Calu3 (cell line): Measurements from ENCODE around the gene OVAAL. TPM values are rescaled to one million over a fixed set of nuclear protein-coding genes. Genes with fewer than 3 reads are reported as not detected.

Experiments
- BruUV-seq: library from RNA; stranded (reverse); fragments of 400-500 nt; replicated peaks from 2 replicates; lab custom pipeline; 2021; lab: Mats Ljungman, UMichigan
- CTCF ChIA-PET: fragments of 300-600 bp; sonication (Branson Sonifier 250); formaldehyde crosslinking; loops from one replicate; lab custom pipeline; 2022; ENCODE audit warnings: antibody characterized with exemption; lab: Charles Lee
- DNase-seq: peaks from one replicate; pipeline ENCODE4 v3.0.0; 2022
- H3K27ac Mint-ChIP-seq: one replicate; pipeline ENCODE4 v1.8.0; 2022; ENCODE audit warnings: mixed read lengths; ENCODE audit not compliant: unreplicated experiment
- H3K27me3 Mint-ChIP-seq: one replicate; pipeline ENCODE4 v1.8.0; 2022; ENCODE audit warnings: mixed read lengths; ENCODE audit not compliant: unreplicated experiment
- H3K36me3 Mint-ChIP-seq: one replicate; pipeline ENCODE4 v1.8.0; 2022; ENCODE audit warnings: mild to moderate bottlenecking, moderate library complexity, mixed read lengths; ENCODE audit not compliant: insufficient read depth, unreplicated experiment
- H3K4me1 Mint-ChIP-seq: one replicate; pipeline ENCODE4 v1.8.0; 2022; ENCODE audit warnings: mild to moderate bottlenecking, low read depth, mixed read lengths; ENCODE audit not compliant: unreplicated experiment
- H3K4me3 Mint-ChIP-seq: one replicate; pipeline ENCODE4 v1.8.0; 2022; ENCODE audit warnings: mild to moderate bottlenecking, low read depth, moderate library complexity, mixed read lengths; ENCODE audit not compliant: unreplicated experiment
- H3K9me3 Mint-ChIP-seq: one replicate; pipeline ENCODE4 v1.8.0; 2022; ENCODE audit warnings: low read depth, mixed read lengths; ENCODE audit not compliant: unreplicated experiment
- intact Hi-C: fragments of 100-400 bp; cut with micrococcal nuclease; formaldehyde crosslinking; loops from one replicate; pipeline ENCODE4 v1.10.0; 2022; ENCODE audit not compliant: unreplicated experiment
- total RNA-seq: library from RNA; stranded (reverse); gene quantifications from 2 replicates; pipeline ENCODE4 v1.2.3, GENCODE V29; 2022
- TF ChIP-seq, protein P1 (sequence below): fragments of 200-600 bp; IDR thresholded peaks from one replicate; pipeline ENCODE4 v1.8.0; 2022; ENCODE audit warnings: antibody characterized with exemption; ENCODE audit not compliant: unreplicated experiment

Gene OVAAL
- total RNA-seq, 1 experiment from 2014 or later = not detected

DNA sequence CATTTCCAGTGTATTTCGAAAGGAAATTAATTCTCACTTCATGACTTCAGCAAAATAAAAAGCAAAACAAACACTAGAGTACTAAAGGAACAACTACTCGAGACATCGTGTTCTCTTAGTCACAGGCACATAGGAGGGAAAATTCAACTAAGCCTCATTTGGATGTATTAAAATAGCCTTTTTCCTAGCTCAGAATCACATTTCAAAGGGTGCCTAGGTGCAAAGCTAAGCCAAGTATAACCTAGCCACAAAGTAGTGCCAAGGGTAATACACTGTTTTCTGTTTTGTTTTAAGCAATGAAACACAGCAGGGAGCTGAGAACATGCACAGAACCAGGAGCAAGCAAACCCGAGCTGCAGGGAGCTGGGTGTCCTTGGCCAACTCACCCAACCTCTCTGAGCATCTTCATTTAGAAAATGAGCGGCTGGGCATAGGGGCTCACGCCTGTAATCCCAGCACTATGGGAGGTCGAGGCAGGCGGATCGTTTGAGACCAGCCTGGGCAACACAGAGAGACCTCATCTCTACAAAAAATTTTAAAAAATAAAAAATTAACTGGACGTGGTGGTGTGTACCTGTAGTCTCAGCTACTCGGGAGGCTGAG lies 29.8 kb upstream of the OVAAL start:
- H3K36me3 Mint-ChIP-seq = peaks cover 7% of the 10 kb centered on the region
- BruUV-seq = no TSS peak
- no peak overlapping the region for H3K27ac Mint-ChIP-seq
- intact Hi-C loops = no loop called here
- CTCF ChIA-PET = no interaction called here
- TF ChIP-seq, protein P1, sequence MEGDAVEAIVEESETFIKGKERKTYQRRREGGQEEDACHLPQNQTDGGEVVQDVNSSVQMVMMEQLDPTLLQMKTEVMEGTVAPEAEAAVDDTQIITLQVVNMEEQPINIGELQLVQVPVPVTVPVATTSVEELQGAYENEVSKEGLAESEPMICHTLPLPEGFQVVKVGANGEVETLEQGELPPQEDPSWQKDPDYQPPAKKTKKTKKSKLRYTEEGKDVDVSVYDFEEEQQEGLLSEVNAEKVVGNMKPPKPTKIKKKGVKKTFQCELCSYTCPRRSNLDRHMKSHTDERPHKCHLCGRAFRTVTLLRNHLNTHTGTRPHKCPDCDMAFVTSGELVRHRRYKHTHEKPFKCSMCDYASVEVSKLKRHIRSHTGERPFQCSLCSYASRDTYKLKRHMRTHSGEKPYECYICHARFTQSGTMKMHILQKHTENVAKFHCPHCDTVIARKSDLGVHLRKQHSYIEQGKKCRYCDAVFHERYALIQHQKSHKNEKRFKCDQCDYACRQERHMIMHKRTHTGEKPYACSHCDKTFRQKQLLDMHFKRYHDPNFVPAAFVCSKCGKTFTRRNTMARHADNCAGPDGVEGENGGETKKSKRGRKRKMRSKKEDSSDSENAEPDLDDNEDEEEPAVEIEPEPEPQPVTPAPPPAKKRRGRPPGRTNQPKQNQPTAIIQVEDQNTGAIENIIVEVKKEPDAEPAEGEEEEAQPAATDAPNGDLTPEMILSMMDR = no peak
- no peaks in the 10 kb centered on the region for H3K27me3 Mint-ChIP-seq
- H3K4me3 Mint-ChIP-seq = no peak overlapping the region
- DNase-seq = no peak
- H3K9me3 Mint-ChIP-seq = no peaks in the 10 kb centered on the region
- peaks cover 60% of the 10 kb centered on the region for H3K4me1 Mint-ChIP-seq

DNA sequence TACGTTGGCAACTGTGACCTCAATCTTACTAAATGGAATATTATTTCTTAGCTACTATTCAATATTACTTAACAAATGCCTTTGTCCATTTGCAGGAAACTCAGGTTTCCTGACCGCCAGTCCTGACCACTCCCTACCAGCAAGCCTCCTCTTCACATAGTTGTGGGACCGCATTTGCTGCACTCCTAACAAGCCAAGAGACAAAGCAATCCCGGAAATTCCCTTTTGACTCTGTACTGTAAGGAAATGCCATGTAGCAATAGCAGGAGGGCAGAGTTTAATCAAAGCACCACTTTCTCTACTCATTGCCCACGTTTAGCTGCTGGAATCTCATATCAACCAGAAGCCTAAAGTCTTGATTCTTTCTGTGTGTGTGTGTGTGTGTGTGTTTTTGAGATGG lies 28.3 kb upstream of the OVAAL start:
- TF ChIP-seq, protein P1 = no peak
- peak overlapping the region; percentile 95 for H3K27ac Mint-ChIP-seq
- CTCF ChIA-PET = interaction anchor here (0.6 to 1.1 kb wide), 5 partner anchors 15 to 460 kb away, joined by 3 to 6 read pairs (median 4); partner anchors contain the start of gene XPR1
- H3K36me3 Mint-ChIP-seq = peaks cover 7% of the 10 kb centered on the region
- intact Hi-C loops = loop anchor here (5.0 kb wide), 1 partner anchor 332 kb away; no protein-coding TSS in a partner anchor
- DNase-seq = peak; percentile 78
- no peaks in the 10 kb centered on the region for H3K9me3 Mint-ChIP-seq
- peak overlapping the region; percentile 15 for H3K4me3 Mint-ChIP-seq
- no TSS peak for BruUV-seq
- H3K27me3 Mint-ChIP-seq = no peaks in the 10 kb centered on the region
- H3K4me1 Mint-ChIP-seq = peaks cover 46% of the 10 kb centered on the region

DNA sequence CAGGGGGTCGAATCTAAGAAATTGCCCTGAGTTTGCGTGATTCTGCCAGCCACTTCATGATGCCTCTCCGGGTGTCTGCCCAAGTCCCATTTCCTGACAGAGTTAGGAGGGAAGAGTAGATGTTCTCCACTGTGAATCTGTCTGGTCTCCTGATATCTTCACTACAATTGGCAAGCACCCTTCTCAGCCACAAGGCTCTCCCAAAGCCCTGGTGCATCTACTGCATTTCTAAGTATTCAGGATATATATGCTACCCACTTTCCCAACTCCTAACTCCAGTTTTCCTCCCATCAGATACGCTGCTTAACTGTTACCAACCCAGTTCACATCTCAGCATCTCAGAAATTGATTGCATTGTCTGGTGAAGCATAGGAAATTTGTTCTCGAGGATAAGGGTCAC lies 25.9 kb upstream of the OVAAL start:
- H3K27me3 Mint-ChIP-seq = no peaks in the 10 kb centered on the region
- no peak for DNase-seq
- no TSS peak for BruUV-seq
- CTCF ChIA-PET = no interaction called here
- H3K27ac Mint-ChIP-seq = no peak overlapping the region
- H3K36me3 Mint-ChIP-seq = peaks cover 7% of the 10 kb centered on the region
- no peaks in the 10 kb centered on the region for H3K9me3 Mint-ChIP-seq
- peaks cover 24% of the 10 kb centered on the region for H3K4me1 Mint-ChIP-seq
- no peak overlapping the region for H3K4me3 Mint-ChIP-seq
- TF ChIP-seq, protein P1 = no peak
- intact Hi-C loops = loop anchor here (1.0 to 5.0 kb wide), 3 partner anchors 100 to 329 kb away; partner anchors contain the start of gene XPR1

DNA sequence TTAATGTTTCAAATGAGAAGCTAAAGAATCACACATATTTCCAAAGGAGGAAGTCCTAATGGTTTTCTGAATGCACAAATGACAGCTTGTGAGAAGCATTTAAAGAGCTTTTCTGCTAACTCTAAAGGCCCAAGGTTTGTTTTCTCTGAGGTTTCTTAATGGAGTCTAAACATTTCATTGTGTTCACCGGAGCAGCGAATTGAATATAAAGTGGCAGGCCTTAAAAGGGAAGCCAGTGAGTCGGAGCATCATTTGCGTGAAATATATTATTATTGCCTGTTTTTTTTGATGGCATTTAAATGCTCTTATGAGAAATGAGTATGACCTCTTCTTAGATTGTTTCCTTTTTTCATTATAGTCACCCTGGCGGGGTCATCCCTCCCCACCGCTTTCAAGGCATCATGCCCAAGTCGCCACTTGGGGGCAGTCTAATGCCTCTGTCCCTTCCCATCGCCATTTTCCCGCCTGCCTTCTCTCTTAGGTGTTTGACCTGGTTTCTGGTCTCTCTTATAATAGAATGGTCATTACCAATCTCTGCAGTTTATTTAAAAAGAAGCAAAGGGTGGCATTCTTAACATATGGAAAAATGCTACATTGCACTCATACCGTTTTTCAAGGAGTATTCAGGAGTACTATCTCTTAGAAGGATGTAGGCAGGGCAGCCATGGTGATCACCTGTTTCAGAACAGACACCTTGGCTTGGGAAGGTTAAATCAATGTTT lies 25.3 kb upstream of the OVAAL start:
- peaks cover 7% of the 10 kb centered on the region for H3K36me3 Mint-ChIP-seq
- peak; percentile 85 for DNase-seq
- H3K27ac Mint-ChIP-seq = no peak overlapping the region
- H3K27me3 Mint-ChIP-seq = no peaks in the 10 kb centered on the region
- TF ChIP-seq, protein P1 = peak; percentile 90
- H3K4me1 Mint-ChIP-seq = peaks cover 21% of the 10 kb centered on the region
- no peak overlapping the region for H3K4me3 Mint-ChIP-seq
- intact Hi-C loops = loop anchor here (1.0 to 5.0 kb wide), 3 partner anchors 99 to 329 kb away; partner anchors contain the start of gene XPR1
- CTCF ChIA-PET = no interaction called here
- no TSS peak for BruUV-seq
- no peaks in the 10 kb centered on the region for H3K9me3 Mint-ChIP-seq
